H9 (cell line): Measurements from ENCODE around the gene CRYZ. TPM values are rescaled to one million over a fixed set of nuclear protein-coding genes. Genes with fewer than 3 reads are reported as not detected.
"Not testable (repeated sequence)": the region's sequence is repeated elsewhere in the genome, so short reads cannot be mapped to it uniquely, and the experiment has no call there.

Experiments used
- DNase-seq: peaks from one replicate; pipeline ENCODE4 v3.0.0-alpha.2; 2017
- H2AFZ ChIP-seq: one replicate; pipeline ENCODE4 v1.6.1; 2013; ENCODE audit warnings: mild to moderate bottlenecking, low read length, control low read depth, moderate library complexity
- H2AK5ac ChIP-seq: 2 replicates; pipeline ENCODE4 v1.6.1; 2013; ENCODE audit warnings: low read length, control low read depth, mixed read lengths; ENCODE audit not compliant: insufficient read length
- H2BK120ac ChIP-seq: one replicate; pipeline ENCODE4 v1.6.1; 2013; ENCODE audit warnings: low read depth, mild to moderate bottlenecking, low read length, control low read depth, inconsistent platforms; ENCODE audit not compliant: poor library complexity, severe bottlenecking
- H2BK12ac ChIP-seq: 2 replicates; pipeline ENCODE4 v1.6.1; 2013; ENCODE audit warnings: low read length, control low read depth, mixed read lengths, low read depth; ENCODE audit not compliant: insufficient read length
- H2BK15ac ChIP-seq: 2 replicates; pipeline ENCODE4 v1.6.1; 2013; ENCODE audit warnings: low read depth, low read length, control low read depth
- H2BK20ac ChIP-seq: one replicate; pipeline ENCODE4 v1.6.1; 2013; ENCODE audit warnings: low read depth, mild to moderate bottlenecking, low read length, control low read depth, inconsistent platforms; ENCODE audit not compliant: poor library complexity, severe bottlenecking
- H2BK5ac ChIP-seq: 2 replicates; pipeline ENCODE4 v1.6.1; 2013; ENCODE audit warnings: low read length, control low read depth, mixed read lengths; ENCODE audit not compliant: insufficient read length
- H3K14ac ChIP-seq: 2 replicates; pipeline ENCODE4 v1.6.1; 2013; ENCODE audit warnings: low read length, control low read depth; ENCODE audit not compliant: insufficient read depth
- H3K18ac ChIP-seq: 2 replicates; pipeline ENCODE4 v1.6.1; 2013; ENCODE audit warnings: low read depth, mild to moderate bottlenecking, mixed read lengths, low read length, control low read depth; ENCODE audit not compliant: insufficient read length
- H3K23ac ChIP-seq: 2 replicates; pipeline ENCODE4 v1.6.1; 2013; ENCODE audit warnings: low read length, control low read depth, mixed read lengths, low read depth; ENCODE audit not compliant: insufficient read length
- H3K23me2 ChIP-seq: 2 replicates; pipeline ENCODE4 v1.6.1; 2013; ENCODE audit warnings: low read depth, mild to moderate bottlenecking, mixed read lengths, low read length, control low read depth; ENCODE audit not compliant: insufficient read length, poor library complexity, severe bottlenecking
- H3K27ac ChIP-seq: 2 replicates; pipeline ENCODE4 v1.5.1; 2013; ENCODE audit warnings: low read length, control low read depth, mixed read lengths, low read depth; ENCODE audit not compliant: insufficient read length
- H3K27me3 ChIP-seq: 2 replicates; pipeline ENCODE4 v1.6.1; 2013; ENCODE audit warnings: low read length, control low read depth, inconsistent platforms; ENCODE audit not compliant: insufficient read depth
- H3K4ac ChIP-seq: 2 replicates; pipeline ENCODE4 v1.6.1; 2013; ENCODE audit warnings: low read depth, mild to moderate bottlenecking, control low read depth, inconsistent platforms, low read length, moderate library complexity
- H3K4me1 ChIP-seq: 2 replicates; pipeline ENCODE4 v1.6.1; 2013; ENCODE audit warnings: low read length, control low read depth, inconsistent platforms; ENCODE audit not compliant: insufficient read depth
- H3K4me2 ChIP-seq: 2 replicates; pipeline ENCODE4 v1.6.1; 2013; ENCODE audit warnings: low read length, control low read depth, mixed read lengths; ENCODE audit not compliant: insufficient read length, insufficient read depth
- H3K56ac ChIP-seq: 2 replicates; pipeline ENCODE4 v1.6.1; 2013; ENCODE audit warnings: low read depth, mild to moderate bottlenecking, mixed read lengths, low read length, control low read depth; ENCODE audit not compliant: insufficient read length
- H3K79me1 ChIP-seq: 2 replicates; pipeline ENCODE4 v1.6.1; 2013; ENCODE audit warnings: low read depth, mild to moderate bottlenecking, moderate library complexity, low read length, control low read depth, inconsistent platforms; ENCODE audit not compliant: insufficient read depth, poor library complexity, severe bottlenecking
- H3K79me2 ChIP-seq: 2 replicates; pipeline ENCODE4 v1.6.1; 2013; ENCODE audit warnings: low read length, control low read depth, inconsistent platforms; ENCODE audit not compliant: insufficient read depth
- H3K9ac ChIP-seq: 2 replicates; pipeline ENCODE4 v1.6.1; 2013; ENCODE audit warnings: low read length, control low read depth, mixed read lengths; ENCODE audit not compliant: insufficient read length; ENCODE audit errors: extremely low read depth
- H3K9me3 ChIP-seq: one replicate; pipeline ENCODE4 v1.6.1; 2013; ENCODE audit warnings: low read depth, low read length, inconsistent platforms; ENCODE audit not compliant: control insufficient read depth
- H3T11ph ChIP-seq: one replicate; pipeline ENCODE4 v1.6.1; 2013; ENCODE audit warnings: mild to moderate bottlenecking, low read length, control low read depth, inconsistent platforms
- H4K20me1 ChIP-seq: one replicate; pipeline ENCODE4 v1.6.1; 2013; ENCODE audit not compliant: control insufficient read depth, insufficient read length, insufficient read depth
- H4K5ac ChIP-seq: 2 replicates; pipeline ENCODE4 v1.6.1; 2013; ENCODE audit warnings: low read depth, mild to moderate bottlenecking, mixed read lengths, low read length, control low read depth; ENCODE audit not compliant: insufficient read length
- H4K8ac ChIP-seq: replicated peaks from 2 replicates; pipeline ENCODE4 v1.6.1; 2013; ENCODE audit warnings: low read length, control low read depth, mixed read lengths, low read depth; ENCODE audit not compliant: insufficient read length
- H4K91ac ChIP-seq: 2 replicates; pipeline ENCODE4 v1.6.1; 2013; ENCODE audit warnings: low read depth, mild to moderate bottlenecking, moderate library complexity, mixed read lengths, low read length, control low read depth; ENCODE audit not compliant: insufficient read length
- H3K27ac Mint-ChIP-seq, 3 experiments: 2 replicates in 2 of 3; 3 replicates in 1 of 3; pipeline ENCODE4 v1.8.0; 2020 to 2021; ENCODE audit warnings: mixed read lengths in 3 of 3, mild to moderate bottlenecking in 1 of 3, moderate library complexity in 1 of 3
- H3K27me3 Mint-ChIP-seq: 2 replicates; pipeline ENCODE4 v1.8.0; 2021; ENCODE audit warnings: low read depth, mild to moderate bottlenecking, moderate library complexity, mixed read lengths
- H3K36me3 Mint-ChIP-seq, 3 experiments: 2 replicates in 2 of 3; 3 replicates in 1 of 3; pipeline ENCODE4 v1.8.0; 2020 to 2021; ENCODE audit warnings: low read depth in 3 of 3, mixed read lengths in 3 of 3; ENCODE audit not compliant: insufficient read depth in 1 of 3
- H3K4me1 Mint-ChIP-seq, 2 experiments: 2 replicates each; pipeline ENCODE4 v1.8.0; 2020; ENCODE audit warnings: mixed read lengths in 2 of 2
- H3K4me3 Mint-ChIP-seq, 2 experiments: 2 replicates in 1 of 2; 3 replicates in 1 of 2; pipeline ENCODE4 v1.8.0; 2020 to 2021; ENCODE audit warnings: mild to moderate bottlenecking in 2 of 2, mixed read lengths in 2 of 2, moderate library complexity in 1 of 2
- H3K9me3 Mint-ChIP-seq, 2 experiments: 2 replicates in 1 of 2; 3 replicates in 1 of 2; pipeline ENCODE4 v1.8.0; 2020; ENCODE audit warnings: mild to moderate bottlenecking in 2 of 2, mixed read lengths in 2 of 2, moderate library complexity in 1 of 2
- CTCF ChIP-seq: fragments of 200-600 bp; sonication (generic); conservative IDR thresholded peaks from 3 replicates; pipeline ENCODE4 v1.8.0; 2021; ENCODE audit warnings: antibody characterized with exemption, mild to moderate bottlenecking
- WGBS: extraction: QIAGEN DNeasy Blood & Tissue Kit; methylation state at CpG from one replicate; pipeline ENCODE4 v1.1.7; 2013; ENCODE audit warnings: missing lambda C conversion rate, low lambda C conversion rate, mixed read lengths; ENCODE audit not compliant: insufficient read length; ENCODE audit errors: extremely low coverage; 5-methylcytosine and 5-hydroxymethylcytosine counted together
- total RNA-seq: library from RNA; stranded (reverse); gene quantifications from 2 replicates; pipeline ENCODE4 v1.2.1, GENCODE V29; 2021

Gene CRYZ
- total RNA-seq, 1 experiment from 2014 or later: 14.0 TPM

GRCh38 chr1:74748960-74749359, 16.1 kb upstream of the CRYZ start:
- Mint-ChIP-seq H3K4me1 (peaks cover 10 to 15% of the 10 kb centered on the region in 2 experiments), H3K36me3 (peaks cover 31 to 69% (median 42%) of the 10 kb centered on the region in 3 experiments), H3K27me3 (no peaks in the 10 kb centered on the region), H3K4me3 (no peak overlapping the region), H3K27ac (no peak overlapping the region), H3K9me3 (peaks cover 12 to 21% of the 10 kb centered on the region in 2 experiments)
- WGBS: no CpG with 5 or more reads among the region's 1 CpG
- Histone ChIP-seq H2BK5ac (no peak overlapping the region), H3K27me3 (no peaks in the 10 kb centered on the region), H3K23me2 (no peaks in the 10 kb centered on the region), H3T11ph (no peak overlapping the region), H3K4me1 (peaks cover 2% of the 10 kb centered on the region; the same call in 1 of the 2 replicates), H2BK15ac (no peak overlapping the region), H2BK120ac (no peak overlapping the region), H4K20me1 (no peaks in the 10 kb centered on the region), H3K9ac (no peak overlapping the region), H3K9me3 (no peaks in the 10 kb centered on the region), H3K4ac (no peak overlapping the region), H4K5ac (no peak overlapping the region), H3K79me2 (no peaks in the 10 kb centered on the region), H2BK20ac (no peak overlapping the region), H3K4me2 (no peak overlapping the region), H2AK5ac (no peak overlapping the region), H4K91ac (no peak overlapping the region), H3K56ac (no peak overlapping the region), H3K79me1 (no peaks in the 10 kb centered on the region), H3K18ac (no peak overlapping the region), H2AFZ (no peak overlapping the region), H4K8ac (no peak overlapping the region), H2BK12ac (no peak overlapping the region), H3K23ac (no peak overlapping the region), H3K27ac (no peak overlapping the region), H3K14ac (no peak overlapping the region)
- TF ChIP-seq CTCF: no peak
- no peak for DNase-seq

DNA sequence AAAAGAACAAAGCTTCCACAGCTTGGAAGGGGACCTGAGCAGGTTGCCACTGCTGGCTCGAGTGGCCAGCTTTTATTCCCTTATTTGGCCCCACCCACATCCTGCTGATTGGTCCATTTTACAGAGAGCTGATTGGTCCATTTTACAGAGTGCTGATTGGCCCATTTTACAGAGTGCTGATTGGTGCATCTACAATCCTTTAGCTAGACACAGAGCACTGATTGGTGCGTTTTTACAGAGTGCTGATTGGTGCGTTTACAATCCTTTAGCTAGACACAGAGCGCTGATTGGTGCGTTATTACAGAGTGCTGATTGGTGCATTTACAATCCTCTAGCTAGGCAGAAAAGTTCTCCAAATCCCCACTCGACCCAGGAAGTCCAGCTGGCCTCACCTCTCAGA, 12.4 kb upstream of the CRYZ start:
- not testable (repeated sequence) for H3K18ac ChIP-seq, H3K27me3 ChIP-seq, H3K9ac ChIP-seq, DNase-seq, H3K27me3 Mint-ChIP-seq, H2AFZ ChIP-seq, H3K4ac ChIP-seq, H2BK5ac ChIP-seq, H3K27ac ChIP-seq, H4K8ac ChIP-seq, H3K4me1 ChIP-seq, H2BK15ac ChIP-seq, H3K56ac ChIP-seq, H3K4me2 ChIP-seq, H4K91ac ChIP-seq, H2BK120ac ChIP-seq, H3K4me1 Mint-ChIP-seq, H2AK5ac ChIP-seq, H3K23me2 ChIP-seq, H2BK20ac ChIP-seq, H3K27ac Mint-ChIP-seq, H4K5ac ChIP-seq, H3T11ph ChIP-seq, H3K4me3 Mint-ChIP-seq, H2BK12ac ChIP-seq, H3K79me2 ChIP-seq, H3K79me1 ChIP-seq, H3K23ac ChIP-seq, H4K20me1 ChIP-seq, H3K9me3 ChIP-seq, H3K14ac ChIP-seq
- Mint-ChIP-seq H3K9me3 (peaks cover 15 to 34% of the 10 kb centered on the region in 2 experiments), H3K36me3 (peaks cover 49 to 77% (median 67%) of the 10 kb centered on the region in 3 experiments)
- no CpG with 5 or more reads among the region's 6 CpGs for WGBS
